GM21528 (cell line): ENCODE results near the gene FHIT.
A peak's percentile ranks its signal among the peaks of the same experiment; 100 is the strongest.

Experiments
- ATAC-seq: cut with Tn5 transposase; IDR thresholded peaks from one replicate; pipeline ENCODE4 v1.9.1; 2021; ENCODE audit warnings: mild to moderate bottlenecking, moderate library complexity; ENCODE audit not compliant: unreplicated experiment, low FRiP score

The FHIT gene

GRCh38 chr3:59777667-59778077 lies 1473.6 kb downstream of the FHIT start:
- no peak for ATAC-seq

GRCh38 chr3:59777066-59777465 lies 1474.2 kb downstream of the FHIT start:
- no peak for ATAC-seq

- no peak for ATAC-seq
These were observed 1475.4 kb downstream of the FHIT start for GRCh38 chr3:59775761-59776325.

- no peak for ATAC-seq
These were observed 1476.1 kb downstream of the FHIT start for GRCh38 chr3:59775106-59775505.

- no peak for ATAC-seq
These were observed 1476.6 kb downstream of the FHIT start for GRCh38 chr3:59774634-59775033.

GRCh38 chr3:59774000-59774399 lies 1477.3 kb downstream of the FHIT start:
- no peak for ATAC-seq

GRCh38 chr3:59772416-59773408 lies 1478.5 kb downstream of the FHIT start:
- peak; percentile 48 for ATAC-seq

- ATAC-seq = no peak
These were observed 1479.5 kb downstream of the FHIT start for GRCh38 chr3:59771768-59772181.

- no peak for ATAC-seq
These were observed 1482.0 kb downstream of the FHIT start for GRCh38 chr3:59769127-59769750.

GRCh38 chr3:59766200-59766872 lies 1484.9 kb downstream of the FHIT start:
- no peak for ATAC-seq

GRCh38 chr3:59764171-59764570 lies 1487.1 kb downstream of the FHIT start:
- ATAC-seq = no peak

- ATAC-seq = no peak
These were observed 1488.3 kb downstream of the FHIT start for GRCh38 chr3:59762941-59763340.

- ATAC-seq = no peak
These were observed 1491.8 kb downstream of the FHIT start for GRCh38 chr3:59759298-59760031.

GRCh38 chr3:59758672-59759071 lies 1492.6 kb downstream of the FHIT start:
- ATAC-seq = no peak

GRCh38 chr3:59756934-59757333 lies 1494.3 kb downstream of the FHIT start:
- ATAC-seq = no peak

- ATAC-seq = no peak
These were observed 1496.7 kb downstream of the FHIT start for GRCh38 chr3:59754456-59755129.

GRCh38 chr3:59753808-59754450 lies 1497.3 kb downstream of the FHIT start:
- ATAC-seq = no peak

GRCh38 chr3:59752925-59753324 lies 1498.3 kb downstream of the FHIT start:
- no peak for ATAC-seq

- ATAC-seq = no peak
These were observed 1499.6 kb downstream of the FHIT start for GRCh38 chr3:59751606-59752005.
